ENCODE results near the gene CFAP45. TPM values are rescaled to one million over a fixed set of nuclear protein-coding genes. Genes with fewer than 3 reads are reported as not detected.

The CFAP45 gene
- total RNA-seq, 6 experiments from 2014 or later: not detected

DNA sequence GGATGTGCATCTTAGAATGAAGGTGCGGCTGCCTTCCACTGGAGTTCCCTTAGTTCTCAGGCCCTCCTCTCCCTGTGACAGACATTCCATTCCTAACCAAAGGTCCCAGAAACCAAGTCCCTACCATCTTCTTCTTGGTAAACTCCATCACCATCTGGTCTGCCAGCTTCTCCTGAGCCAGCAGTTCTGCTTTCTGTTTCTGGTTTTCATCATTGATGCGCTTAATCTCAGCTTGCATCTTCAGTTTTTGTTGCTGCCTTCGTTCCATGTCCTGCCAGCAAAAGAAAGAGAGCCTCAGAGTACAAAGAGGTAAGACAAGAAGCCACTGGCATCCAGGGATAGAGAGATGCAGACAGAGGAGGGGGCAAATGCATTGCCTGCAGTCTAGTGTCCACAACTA lies 19.5 kb downstream of the CFAP45 start:
- Histone ChIP-seq H3K9me3 (no peaks in the 10 kb centered on the region), H3K4me1 (no peaks in the 10 kb centered on the region), H3K27ac (no peak overlapping the region), H3K36me3 (no peaks in the 10 kb centered on the region), H3K27me3 (no peaks in the 10 kb centered on the region), H3K4me3 (no peak overlapping the region)
- ATAC-seq (no peak), DNase-seq (no peak)
- intact Hi-C loops (cut with DNase I): no loop called here
- 61% methylated on average over 2 of the region's 3 CpGs for WGBS (ENCODE audit: insufficient coverage, low coverage, low lambda C conversion rate, missing lambda C conversion rate)
- TF ChIP-seq, protein P1, sequence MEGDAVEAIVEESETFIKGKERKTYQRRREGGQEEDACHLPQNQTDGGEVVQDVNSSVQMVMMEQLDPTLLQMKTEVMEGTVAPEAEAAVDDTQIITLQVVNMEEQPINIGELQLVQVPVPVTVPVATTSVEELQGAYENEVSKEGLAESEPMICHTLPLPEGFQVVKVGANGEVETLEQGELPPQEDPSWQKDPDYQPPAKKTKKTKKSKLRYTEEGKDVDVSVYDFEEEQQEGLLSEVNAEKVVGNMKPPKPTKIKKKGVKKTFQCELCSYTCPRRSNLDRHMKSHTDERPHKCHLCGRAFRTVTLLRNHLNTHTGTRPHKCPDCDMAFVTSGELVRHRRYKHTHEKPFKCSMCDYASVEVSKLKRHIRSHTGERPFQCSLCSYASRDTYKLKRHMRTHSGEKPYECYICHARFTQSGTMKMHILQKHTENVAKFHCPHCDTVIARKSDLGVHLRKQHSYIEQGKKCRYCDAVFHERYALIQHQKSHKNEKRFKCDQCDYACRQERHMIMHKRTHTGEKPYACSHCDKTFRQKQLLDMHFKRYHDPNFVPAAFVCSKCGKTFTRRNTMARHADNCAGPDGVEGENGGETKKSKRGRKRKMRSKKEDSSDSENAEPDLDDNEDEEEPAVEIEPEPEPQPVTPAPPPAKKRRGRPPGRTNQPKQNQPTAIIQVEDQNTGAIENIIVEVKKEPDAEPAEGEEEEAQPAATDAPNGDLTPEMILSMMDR (IDR thresholded peaks at IDR 0.05): no peak
- TF ChIP-seq POLR2A (IDR thresholded peaks at IDR 0.05): no peak

DNA sequence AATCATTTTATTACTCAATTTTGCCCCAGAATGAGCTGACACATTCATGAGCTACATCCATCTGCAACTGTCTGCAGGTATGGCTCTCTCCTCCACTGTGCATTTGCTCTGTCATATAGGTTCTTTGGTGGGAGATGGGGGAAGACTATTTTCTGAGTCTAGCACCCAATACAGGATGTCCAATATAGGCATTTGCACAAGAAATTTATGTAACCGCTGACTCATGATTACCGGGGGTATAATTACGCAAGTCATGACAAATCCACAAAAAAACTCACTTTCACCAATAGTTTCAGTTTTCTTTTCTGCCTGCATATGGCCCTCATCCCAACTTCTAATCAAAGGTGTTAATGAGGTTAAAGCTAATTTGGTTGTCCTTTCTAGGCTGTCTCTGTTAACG lies 20.0 kb downstream of the CFAP45 start:
- WGBS (ENCODE audit: insufficient coverage, low coverage, low lambda C conversion rate, missing lambda C conversion rate): 40% methylated on average over 4 of the region's 4 CpGs
- Histone ChIP-seq H3K36me3 (no peaks in the 10 kb centered on the region), H3K27ac (no peak overlapping the region), H3K9me3 (no peaks in the 10 kb centered on the region), H3K4me3 (no peak overlapping the region), H3K4me1 (no peaks in the 10 kb centered on the region), H3K27me3 (no peaks in the 10 kb centered on the region)
- DNase-seq: no peak
- TF ChIP-seq POLR2A (IDR thresholded peaks at IDR 0.05): no peak
- TF ChIP-seq, protein P1 (IDR thresholded peaks at IDR 0.05): no peak
- peak in 2 of 4 donors; percentile 59 to 68 for ATAC-seq
- intact Hi-C loops (cut with DNase I): no loop called here

DNA sequence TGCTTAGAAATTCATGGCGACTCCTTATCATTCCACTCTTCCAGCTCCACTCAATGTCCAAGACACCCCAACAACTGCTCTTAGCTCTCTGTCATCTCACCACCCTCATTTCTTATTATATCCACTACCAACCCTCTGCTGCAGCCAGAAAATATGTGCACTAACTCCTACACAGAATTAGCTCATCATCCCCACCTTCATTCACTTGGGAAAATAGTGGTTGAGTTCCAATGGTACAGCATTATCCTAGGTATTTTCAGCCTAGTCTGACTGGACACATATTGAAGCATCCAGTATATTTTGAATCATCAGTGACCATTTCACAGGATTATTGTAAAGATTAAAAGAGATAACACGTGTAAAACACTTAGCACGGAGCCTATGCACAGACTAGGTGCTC lies 20.8 kb downstream of the CFAP45 start:
- H3K27me3 ChIP-seq: no peaks in the 10 kb centered on the region
- DNase-seq (no peak), ATAC-seq (no peak)
- TF ChIP-seq, protein P1 (IDR thresholded peaks at IDR 0.05): no peak
- no peak for TF ChIP-seq POLR2A (IDR thresholded peaks at IDR 0.05)
- no peaks in the 10 kb centered on the region for H3K4me1 ChIP-seq
- H3K27ac ChIP-seq: no peak overlapping the region
- WGBS (ENCODE audit: insufficient coverage, low coverage, low lambda C conversion rate, missing lambda C conversion rate): 70% methylated on average over 3 of the region's 3 CpGs
- no peaks in the 10 kb centered on the region for H3K36me3 ChIP-seq
- H3K4me3 ChIP-seq: no peak overlapping the region
- no peaks in the 10 kb centered on the region for H3K9me3 ChIP-seq
- intact Hi-C loops (cut with DNase I): no loop called here

DNA sequence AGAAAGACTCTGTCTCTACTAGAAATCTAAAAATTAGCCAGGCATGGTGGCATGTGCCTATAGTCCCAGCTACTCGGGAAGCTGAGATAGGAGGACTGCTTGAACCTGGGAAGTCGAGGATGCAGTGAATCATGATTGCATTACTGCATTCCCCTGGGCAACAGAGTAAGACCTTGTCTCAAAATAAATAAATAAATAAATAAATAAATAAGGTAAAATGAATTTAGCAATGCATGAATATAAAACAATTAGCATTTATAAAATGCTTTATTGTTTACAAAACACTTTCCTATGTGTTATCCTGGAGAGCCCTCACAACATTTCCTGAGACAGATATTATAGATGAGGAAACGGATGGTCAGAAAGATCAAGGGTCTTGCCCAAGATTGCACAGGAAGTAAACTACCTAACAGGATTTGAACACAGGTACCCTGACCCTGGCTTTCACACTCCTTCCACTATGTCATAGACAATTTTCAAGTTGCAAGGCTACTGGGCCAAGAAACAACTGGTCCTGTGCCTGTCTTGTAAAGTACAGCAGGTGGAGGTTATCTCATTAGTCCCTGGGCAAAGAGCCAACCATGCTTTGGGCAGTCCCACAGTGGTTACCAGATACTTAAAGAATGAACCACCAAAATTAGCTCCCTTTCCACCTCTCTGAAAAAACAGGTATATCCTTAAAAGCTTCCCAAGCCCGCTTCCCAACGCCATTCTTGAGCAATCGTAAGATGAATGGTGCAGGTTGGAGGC lies 22.1 kb downstream of the CFAP45 start:
- TF ChIP-seq POLR2A (IDR thresholded peaks at IDR 0.05): no peak
- TF ChIP-seq, protein P1 (IDR thresholded peaks at IDR 0.05): no peak
- Histone ChIP-seq H3K9me3 (no peaks in the 10 kb centered on the region), H3K4me1 (no peaks in the 10 kb centered on the region), H3K4me3 (no peak overlapping the region), H3K36me3 (no peaks in the 10 kb centered on the region), H3K27me3 (no peaks in the 10 kb centered on the region), H3K27ac (no peak overlapping the region)
- DNase-seq: no peak
- 77% methylated on average over 4 of the region's 6 CpGs for WGBS (ENCODE audit: insufficient coverage, low coverage, low lambda C conversion rate, missing lambda C conversion rate)
- intact Hi-C loops (cut with DNase I): no loop called here
- no peak for ATAC-seq

All from right lobe of liver (tissue), 6 donors.